Measurements from ENCODE around the gene DNAL4. TPM values are rescaled to one million over a fixed set of nuclear protein-coding genes. Genes with fewer than 3 reads are reported as not detected.

DNAL4 gene
- total RNA-seq, 1 experiment from 2014 or later: 15.6 TPM

DNA sequence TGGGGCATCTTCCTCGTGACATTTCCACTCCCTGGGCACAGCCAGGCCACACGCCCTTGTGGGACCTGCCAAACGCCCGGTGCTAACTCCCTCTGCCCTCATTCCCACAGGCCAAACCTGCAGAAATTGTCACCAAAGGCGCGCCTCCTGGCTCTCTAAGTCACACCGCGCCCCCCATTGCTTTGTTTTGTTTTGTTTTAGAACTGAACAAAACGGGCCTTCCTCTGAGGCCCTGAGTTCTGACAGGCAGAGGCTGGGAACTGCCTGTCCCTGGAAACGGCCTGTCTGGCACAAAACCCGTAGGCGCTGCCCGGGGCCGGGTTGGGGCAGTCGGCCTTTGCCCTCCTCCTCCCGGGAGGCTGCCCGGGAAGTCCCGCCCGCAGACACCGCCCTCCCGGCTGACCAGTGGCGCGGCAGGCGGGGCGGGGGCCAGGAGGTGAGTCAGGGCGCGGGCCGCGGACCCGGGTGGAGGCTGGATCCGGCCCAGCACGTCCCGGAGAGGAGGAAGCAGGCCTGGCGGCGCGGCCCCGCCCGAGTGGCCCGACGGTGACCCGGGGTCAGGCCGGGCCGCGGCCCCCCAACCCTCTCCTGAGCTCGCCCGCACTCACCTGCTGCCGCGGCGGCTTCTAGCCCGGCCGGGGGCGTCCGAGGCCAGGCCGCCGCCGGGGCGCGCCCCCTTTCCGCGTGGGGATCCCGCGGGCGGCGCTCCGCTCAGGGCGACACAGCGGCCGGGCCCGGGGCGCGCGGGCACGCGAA, 38.6 kb downstream of the DNAL4 start:
- H3K27me3 Mint-ChIP-seq (ENCODE audit: unreplicated experiment): no peaks in the 10 kb centered on the region
- H3K4me1 Mint-ChIP-seq (ENCODE audit: low read depth, unreplicated experiment): peaks cover 22% of the 10 kb centered on the region
- TF ChIP-seq, protein P1, sequence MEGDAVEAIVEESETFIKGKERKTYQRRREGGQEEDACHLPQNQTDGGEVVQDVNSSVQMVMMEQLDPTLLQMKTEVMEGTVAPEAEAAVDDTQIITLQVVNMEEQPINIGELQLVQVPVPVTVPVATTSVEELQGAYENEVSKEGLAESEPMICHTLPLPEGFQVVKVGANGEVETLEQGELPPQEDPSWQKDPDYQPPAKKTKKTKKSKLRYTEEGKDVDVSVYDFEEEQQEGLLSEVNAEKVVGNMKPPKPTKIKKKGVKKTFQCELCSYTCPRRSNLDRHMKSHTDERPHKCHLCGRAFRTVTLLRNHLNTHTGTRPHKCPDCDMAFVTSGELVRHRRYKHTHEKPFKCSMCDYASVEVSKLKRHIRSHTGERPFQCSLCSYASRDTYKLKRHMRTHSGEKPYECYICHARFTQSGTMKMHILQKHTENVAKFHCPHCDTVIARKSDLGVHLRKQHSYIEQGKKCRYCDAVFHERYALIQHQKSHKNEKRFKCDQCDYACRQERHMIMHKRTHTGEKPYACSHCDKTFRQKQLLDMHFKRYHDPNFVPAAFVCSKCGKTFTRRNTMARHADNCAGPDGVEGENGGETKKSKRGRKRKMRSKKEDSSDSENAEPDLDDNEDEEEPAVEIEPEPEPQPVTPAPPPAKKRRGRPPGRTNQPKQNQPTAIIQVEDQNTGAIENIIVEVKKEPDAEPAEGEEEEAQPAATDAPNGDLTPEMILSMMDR (IDR thresholded peaks at IDR 0.05; ENCODE audit: unreplicated experiment): no peak
- DNase-seq: peak; percentile 92
- CTCF ChIA-PET: interaction anchor here (0.6 to 1.3 kb wide), 3 partner anchors 9 to 13 kb away, joined by 3 to 8 read pairs (median 5); no protein-coding TSS in a partner anchor
- BruUV-seq (replicated peaks): no TSS peak
- H3K9me3 Mint-ChIP-seq (ENCODE audit: low read depth, unreplicated experiment): no peaks in the 10 kb centered on the region
- intact Hi-C loops (cut with micrococcal nuclease; ENCODE audit: unreplicated experiment): no loop called here
- peak overlapping the region; percentile 42 for H3K27ac Mint-ChIP-seq (ENCODE audit: unreplicated experiment)
- H3K36me3 Mint-ChIP-seq (ENCODE audit: insufficient read depth, unreplicated experiment): peaks cover 51% of the 10 kb centered on the region
- H3K4me3 Mint-ChIP-seq (ENCODE audit: low read depth, unreplicated experiment): peak overlapping the region; percentile 76

DNA sequence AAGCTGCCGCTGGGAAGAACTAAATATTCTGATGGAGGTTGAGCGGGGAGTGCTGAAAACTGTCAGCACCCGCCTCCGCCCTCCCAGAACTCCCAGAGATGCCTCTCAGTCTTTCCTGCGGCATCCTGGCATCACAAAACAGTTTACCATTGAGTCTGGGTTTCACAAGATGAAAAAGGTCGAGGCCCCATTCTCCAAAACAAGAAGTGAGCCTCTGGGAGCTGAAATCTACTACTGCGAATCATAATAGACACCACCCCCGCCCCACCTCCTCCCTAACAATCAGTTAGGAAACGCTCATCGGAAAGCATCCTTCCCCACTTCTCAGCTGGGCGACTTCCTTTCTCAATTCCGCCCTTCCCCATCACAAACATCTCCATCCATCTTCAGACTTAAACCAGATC, 39.2 kb downstream of the DNAL4 start:
- Mint-ChIP-seq H3K4me3 (ENCODE audit: low read depth, unreplicated experiment) (peak overlapping the region; percentile 76), H3K27me3 (ENCODE audit: unreplicated experiment) (no peaks in the 10 kb centered on the region), H3K27ac (ENCODE audit: unreplicated experiment) (peak overlapping the region; percentile 42), H3K36me3 (ENCODE audit: insufficient read depth, unreplicated experiment) (peaks cover 57% of the 10 kb centered on the region), H3K9me3 (ENCODE audit: low read depth, unreplicated experiment) (no peaks in the 10 kb centered on the region), H3K4me1 (ENCODE audit: low read depth, unreplicated experiment) (peaks cover 22% of the 10 kb centered on the region)
- intact Hi-C loops (cut with micrococcal nuclease; ENCODE audit: unreplicated experiment): loop anchor here (5.0 kb wide), 1 partner anchor 47 kb away; the partner anchor contains the start of gene GTPBP1
- DNase-seq: no peak
- CTCF ChIA-PET: interaction anchor here (0.6 to 1.3 kb wide), 4 partner anchors 11 to 248 kb away, joined by 3 to 8 read pairs (median 4); no protein-coding TSS in a partner anchor
- no TSS peak for BruUV-seq (replicated peaks)
- TF ChIP-seq, protein P1 (IDR thresholded peaks at IDR 0.05; ENCODE audit: unreplicated experiment): no peak

DNA sequence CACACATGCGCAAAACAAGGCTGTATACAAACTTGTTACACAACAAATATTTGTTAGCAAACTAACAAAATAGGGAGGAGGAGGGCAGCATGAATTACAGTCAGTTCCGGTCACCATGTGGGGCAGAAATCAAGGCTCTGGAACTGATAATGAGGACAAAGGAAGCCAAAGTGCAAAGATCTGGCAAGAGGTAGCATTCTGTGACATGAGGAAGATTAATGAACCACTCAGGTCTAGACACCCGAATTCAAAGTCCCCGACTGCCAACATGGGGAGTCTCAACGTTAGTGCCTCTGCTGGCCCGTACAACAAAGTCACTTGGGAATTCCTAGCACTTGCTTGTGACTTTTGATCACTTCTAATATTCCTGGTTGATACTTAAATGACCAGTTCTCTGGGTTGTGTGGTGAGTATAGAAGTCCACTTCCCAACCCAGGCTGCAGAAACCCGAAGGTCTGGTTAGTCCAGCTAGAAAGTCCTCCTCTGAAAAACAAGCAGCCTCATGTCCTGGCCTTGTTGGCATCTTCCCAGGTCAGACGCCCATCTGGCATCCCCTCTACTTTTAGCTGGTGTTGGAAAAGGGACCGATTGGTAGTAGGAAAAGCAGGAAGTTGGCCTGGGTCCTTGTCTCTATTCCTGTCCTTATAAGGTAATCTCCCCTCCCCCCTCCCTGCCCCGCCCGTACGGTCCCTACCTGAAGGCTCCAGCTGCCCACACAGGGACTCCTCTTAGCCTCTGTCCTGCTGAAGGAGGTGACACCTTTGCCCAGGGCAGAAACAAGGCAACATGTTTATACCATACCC, 39.8 kb downstream of the DNAL4 start:
- Mint-ChIP-seq H3K4me3 (ENCODE audit: low read depth, unreplicated experiment) (peak overlapping the region; percentile 76), H3K27ac (ENCODE audit: unreplicated experiment) (peak overlapping the region; percentile 42), H3K4me1 (ENCODE audit: low read depth, unreplicated experiment) (peaks cover 22% of the 10 kb centered on the region), H3K27me3 (ENCODE audit: unreplicated experiment) (no peaks in the 10 kb centered on the region), H3K36me3 (ENCODE audit: insufficient read depth, unreplicated experiment) (peaks cover 63% of the 10 kb centered on the region), H3K9me3 (ENCODE audit: low read depth, unreplicated experiment) (no peaks in the 10 kb centered on the region)
- TF ChIP-seq, protein P1 (IDR thresholded peaks at IDR 0.05; ENCODE audit: unreplicated experiment): no peak
- intact Hi-C loops (cut with micrococcal nuclease; ENCODE audit: unreplicated experiment): loop anchor here (5.0 kb wide), 1 partner anchor 47 kb away; the partner anchor contains the start of gene GTPBP1
- peak; percentile 74 for DNase-seq
- BruUV-seq (replicated peaks): TSS peak; percentile 47
- CTCF ChIA-PET: interaction anchor here (0.6 to 1.3 kb wide), 5 partner anchors 12 to 385 kb away, joined by 3 to 8 read pairs (median 3); no protein-coding TSS in a partner anchor

Data from Calu3 (cell line).